Putamen (tissue), 1 donor: Measurements from ENCODE around the gene FERMT3.
A peak's percentile ranks its signal among the peaks of the same experiment; 100 is the strongest.

Source experiments
- DNase-seq: peaks from one replicate; pipeline ENCODE4 v3.0.0-alpha.2; 2016; ENCODE audit warnings: low spot score

The FERMT3 gene

GRCh38 chr11:64220798-64221197 lies 14.3 kb downstream of the FERMT3 start:
- no peak for DNase-seq

GRCh38 chr11:64222651-64223000 lies 16.1 kb downstream of the FERMT3 start:
- DNase-seq: no peak

GRCh38 chr11:64223001-64223651 lies 16.6 kb downstream of the FERMT3 start:
- no peak for DNase-seq

GRCh38 chr11:64224151-64224890 lies 17.8 kb downstream of the FERMT3 start:
- no peak for DNase-seq

- no peak for DNase-seq
These were observed 18.5 kb downstream of the FERMT3 start for GRCh38 chr11:64224891-64225607.

- peak; percentile 83 for DNase-seq
These were observed 19.3 kb downstream of the FERMT3 start, which contains the start of the genes NUDT22 and TRPT1 for GRCh38 chr11:64225608-64226506. Gene NUDT22, plus strand, starts transcription at chr11:64226274. Its CDS starts 379 bp downstream, at chr11:64226653. Gene TRPT1, minus strand, starts transcription at chr11:64226186. Its CDS starts 326 bp downstream, at chr11:64225860.

GRCh38 chr11:64226507-64227051 lies 20.1 kb downstream of the FERMT3 start:
- DNase-seq: no peak

GRCh38 chr11:64227405-64227956 lies 21.0 kb downstream of the FERMT3 start:
- no peak for DNase-seq

- no peak for DNase-seq
These were observed 22.7 kb downstream of the FERMT3 start for GRCh38 chr11:64229090-64229743.

- DNase-seq: no peak
These were observed 23.2 kb downstream of the FERMT3 start for GRCh38 chr11:64229744-64230170.

GRCh38 chr11:64230171-64230984 lies 23.9 kb downstream of the FERMT3 start, which contains the start of gene DNAJC4:
Gene DNAJC4, plus strand, starts transcription at chr11:64230548. Its CDS starts 307 bp downstream, at chr11:64230855.
- peak; percentile 89 for DNase-seq

GRCh38 chr11:64230985-64231365 lies 24.5 kb downstream of the FERMT3 start:
- no peak for DNase-seq

- DNase-seq: no peak
These were observed 25.0 kb downstream of the FERMT3 start for GRCh38 chr11:64231546-64231945.

GRCh38 chr11:64232182-64232966 lies 25.9 kb downstream of the FERMT3 start:
- DNase-seq: no peak

- DNase-seq: no peak
These were observed 26.4 kb downstream of the FERMT3 start for GRCh38 chr11:64232967-64233315.

GRCh38 chr11:64233913-64234586 lies 27.5 kb downstream of the FERMT3 start, which contains the start of gene VEGFB:
Gene VEGFB, plus strand, starts transcription at chr11:64234584. Its CDS starts 250 bp downstream, at chr11:64234834.
- DNase-seq: peak; percentile 70

GRCh38 chr11:64234647-64235379 lies 28.3 kb downstream of the FERMT3 start:
- no peak for DNase-seq
